Right kidney (tissue), 1 donor: ENCODE results near the gene COL19A1.
A peak's percentile ranks its signal among the peaks of the same experiment; 100 is the strongest.

ENCODE experiments used
- DNase-seq: peaks from one replicate; pipeline ENCODE4 v3.0.0-alpha.2; 2016

Gene COL19A1

GRCh38 chr6:70175770-70176169 lies 309.4 kb downstream of the COL19A1 start:
- no peak for DNase-seq

DNA sequence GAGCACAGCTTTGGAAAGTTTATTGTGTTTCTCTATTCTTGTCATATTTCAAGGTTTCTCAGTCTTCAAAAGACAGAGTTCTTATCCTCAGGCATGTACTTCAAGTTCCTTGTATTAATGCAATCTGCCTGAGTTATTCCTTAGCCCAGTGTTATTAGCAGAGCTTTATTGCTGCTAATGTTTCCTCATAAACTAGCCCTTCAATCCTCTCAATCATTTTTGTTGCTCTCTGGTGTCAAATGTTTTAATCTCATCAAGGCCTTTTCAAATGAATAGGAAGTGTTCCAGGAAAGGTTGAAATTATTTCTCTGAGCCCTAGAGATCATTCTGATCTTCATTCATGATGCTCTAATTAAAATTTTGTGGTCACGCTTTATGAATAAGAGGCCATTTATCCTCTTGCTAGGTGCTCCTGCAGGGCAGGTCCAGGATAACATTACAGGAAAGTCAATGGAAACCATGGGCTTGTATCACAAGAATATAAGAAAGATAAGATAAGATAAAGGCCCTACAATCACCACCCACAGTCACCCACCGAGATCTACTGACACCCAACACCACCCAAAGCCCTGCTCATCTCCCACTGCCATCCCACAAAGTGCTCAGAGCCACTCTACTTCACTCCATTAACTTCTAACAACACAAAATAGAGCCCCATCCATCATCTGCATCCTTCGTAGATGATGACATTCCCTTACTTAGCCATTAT lies 310.6 kb downstream of the COL19A1 start:
- no peak for DNase-seq

DNA sequence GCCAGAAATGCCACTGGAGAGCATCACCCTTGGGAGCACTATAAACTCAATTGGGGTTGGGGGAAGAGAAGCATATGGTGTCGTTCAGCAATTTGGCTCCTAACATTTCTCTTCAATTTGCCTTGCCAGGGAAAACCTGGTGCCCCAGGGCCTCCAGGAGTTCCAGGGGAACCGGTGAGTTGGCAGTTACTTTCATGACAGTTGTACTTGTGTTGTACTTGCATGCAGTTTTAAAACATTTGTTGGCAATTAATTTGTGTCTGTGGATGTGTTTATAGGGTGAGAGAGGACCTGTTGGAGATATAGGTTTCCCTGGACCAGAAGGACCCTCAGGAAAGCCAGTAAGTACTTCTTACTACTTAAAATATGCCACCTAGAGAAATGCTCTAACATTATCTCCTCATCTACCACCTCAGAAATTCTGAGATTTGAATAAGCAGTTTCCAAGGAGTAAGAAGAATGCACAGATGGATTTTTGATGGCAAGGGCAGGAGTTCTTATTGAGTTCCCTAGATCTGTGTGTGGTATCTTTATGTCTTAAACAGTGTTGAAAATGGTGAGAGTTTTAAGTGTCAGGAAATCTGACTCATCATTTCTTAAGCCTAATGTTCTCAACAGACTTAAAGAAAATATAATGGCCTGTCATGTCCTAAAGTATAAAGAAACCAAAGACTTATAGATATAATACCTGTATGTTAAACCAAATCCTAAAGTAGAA lies 314.0 kb downstream of the COL19A1 start:
- DNase-seq, result no peak

GRCh38 chr6:70180901-70181599 lies 314.7 kb downstream of the COL19A1 start:
- DNase-seq, result no peak

GRCh38 chr6:70183538-70183937 lies 317.2 kb downstream of the COL19A1 start:
- DNase-seq, result no peak

GRCh38 chr6:70184723-70185122 lies 318.4 kb downstream of the COL19A1 start:
- no peak for DNase-seq

DNA sequence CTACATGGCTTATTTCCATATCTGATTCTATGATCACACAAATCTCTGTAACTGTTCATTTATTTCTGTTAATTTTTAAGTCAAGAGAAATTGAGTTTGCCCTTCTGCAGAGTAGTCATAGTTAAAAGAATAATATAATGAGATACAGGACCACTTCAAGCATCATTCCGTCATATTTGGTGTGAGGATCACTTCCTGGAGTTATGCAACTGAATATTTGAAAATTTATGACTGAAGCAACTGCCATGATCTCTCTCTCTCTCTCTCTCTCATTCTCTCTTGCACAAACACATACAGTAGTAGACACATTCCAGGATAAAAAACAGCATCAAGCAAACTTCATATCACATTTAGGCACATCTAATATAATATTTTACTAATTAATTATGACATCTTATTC lies 320.1 kb downstream of the COL19A1 start:
- no peak for DNase-seq

GRCh38 chr6:70188202-70188601 lies 321.8 kb downstream of the COL19A1 start:
- DNase-seq, result no peak

DNA sequence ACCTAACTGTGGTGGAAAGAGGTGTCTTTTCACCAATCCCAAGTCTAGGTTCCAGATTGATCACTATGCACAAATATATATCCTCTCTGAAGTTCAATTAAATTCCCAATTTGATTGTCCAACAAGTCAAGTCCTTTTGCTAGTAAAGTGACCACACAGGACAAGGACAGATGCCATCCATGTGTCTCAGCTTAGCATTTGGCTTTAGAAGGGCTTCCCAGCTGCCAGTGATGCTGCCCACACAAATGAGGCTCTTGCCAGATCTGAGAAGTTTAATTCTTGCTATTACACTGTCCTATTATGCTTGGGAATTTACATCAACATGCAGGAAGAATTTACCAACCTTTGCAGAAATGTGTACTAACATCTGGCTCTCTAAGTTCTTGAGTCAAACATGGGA lies 328.1 kb downstream of the COL19A1 start:
- DNase-seq, result no peak

DNA sequence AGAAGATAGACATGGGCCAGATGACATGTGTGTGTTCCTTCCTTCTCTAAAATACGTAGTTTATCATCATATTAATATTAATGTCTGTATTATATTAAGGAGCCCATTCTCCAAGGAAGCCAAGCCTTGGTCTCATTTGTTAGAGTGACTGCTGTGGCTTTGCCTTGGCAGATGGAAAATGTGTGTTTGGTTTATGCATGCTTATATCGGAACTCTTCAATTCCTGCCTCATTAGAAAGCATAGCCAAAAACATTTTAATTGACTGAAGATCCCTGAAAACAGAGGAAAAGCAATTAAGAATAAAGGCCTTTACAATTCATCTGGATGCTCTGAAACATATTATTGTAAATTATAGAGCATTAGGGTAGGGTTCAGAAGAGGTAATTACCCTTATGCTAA lies 330.2 kb downstream of the COL19A1 start:
- no peak for DNase-seq

DNA sequence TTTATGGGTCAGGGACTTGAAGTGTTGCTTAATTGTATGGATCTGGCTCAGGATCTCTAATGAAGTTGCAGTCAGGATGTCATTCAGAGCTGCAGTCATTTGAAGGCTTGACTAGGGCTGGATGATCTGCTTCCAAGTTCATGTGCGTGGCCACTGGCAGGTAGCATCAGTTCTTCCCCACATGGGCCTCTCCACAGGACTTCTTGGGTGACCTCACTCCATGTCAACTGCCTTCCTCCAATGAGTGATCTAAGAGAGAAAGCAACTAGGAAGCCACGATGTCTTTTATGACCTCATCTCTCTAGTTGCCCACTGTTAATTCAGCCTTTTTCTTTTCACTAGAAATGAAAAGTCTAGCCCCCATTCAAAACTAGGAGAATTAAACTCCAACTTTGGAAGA lies 332.4 kb downstream of the COL19A1 start:
- DNase-seq, result no peak

GRCh38 chr6:70208235-70208790 lies 342.0 kb downstream of the COL19A1 start:
- DNase-seq, result no peak

DNA sequence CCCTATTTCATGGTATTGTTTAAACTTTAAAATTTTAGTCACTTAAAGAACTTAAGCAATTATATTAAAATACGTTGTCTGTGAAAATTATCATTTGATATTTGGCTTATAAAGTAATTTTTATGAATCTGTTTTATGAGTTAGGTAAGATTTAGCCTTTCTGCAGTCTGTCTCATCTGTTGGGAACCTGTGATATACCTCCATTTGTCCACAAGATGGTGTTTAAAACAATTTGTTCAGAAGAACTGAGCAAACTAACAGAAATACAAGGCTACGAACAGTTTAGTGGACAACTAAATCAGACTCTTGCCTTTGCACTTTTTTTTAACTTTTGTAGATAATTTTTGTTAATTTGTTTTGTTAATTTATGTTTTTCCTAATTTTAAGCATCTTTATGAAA lies 344.1 kb downstream of the COL19A1 start:
- DNase-seq, result no peak

GRCh38 chr6:70215460-70216108 lies 349.2 kb downstream of the COL19A1 start:
- DNase-seq, result no peak

DNA sequence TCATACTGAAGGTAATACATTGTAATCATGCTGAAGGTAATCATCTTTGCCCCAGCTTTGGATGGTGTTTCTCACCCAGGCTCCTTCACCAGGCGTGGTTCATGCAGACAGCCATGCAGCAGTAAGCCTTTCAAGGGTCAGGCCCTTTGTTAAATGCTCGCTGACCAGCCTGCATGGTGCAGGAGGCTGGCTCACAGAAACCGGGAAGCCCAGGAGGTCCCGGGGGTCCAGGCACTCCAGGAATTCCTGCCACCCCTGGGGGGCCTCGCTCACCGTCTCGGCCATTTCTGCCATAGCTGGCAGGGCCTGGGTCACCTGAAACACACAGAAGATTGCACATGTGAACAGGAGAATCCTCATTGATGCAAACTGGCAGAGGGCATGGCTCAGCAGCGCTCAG lies 350.4 kb downstream of the COL19A1 start:
- DNase-seq, result no peak

DNA sequence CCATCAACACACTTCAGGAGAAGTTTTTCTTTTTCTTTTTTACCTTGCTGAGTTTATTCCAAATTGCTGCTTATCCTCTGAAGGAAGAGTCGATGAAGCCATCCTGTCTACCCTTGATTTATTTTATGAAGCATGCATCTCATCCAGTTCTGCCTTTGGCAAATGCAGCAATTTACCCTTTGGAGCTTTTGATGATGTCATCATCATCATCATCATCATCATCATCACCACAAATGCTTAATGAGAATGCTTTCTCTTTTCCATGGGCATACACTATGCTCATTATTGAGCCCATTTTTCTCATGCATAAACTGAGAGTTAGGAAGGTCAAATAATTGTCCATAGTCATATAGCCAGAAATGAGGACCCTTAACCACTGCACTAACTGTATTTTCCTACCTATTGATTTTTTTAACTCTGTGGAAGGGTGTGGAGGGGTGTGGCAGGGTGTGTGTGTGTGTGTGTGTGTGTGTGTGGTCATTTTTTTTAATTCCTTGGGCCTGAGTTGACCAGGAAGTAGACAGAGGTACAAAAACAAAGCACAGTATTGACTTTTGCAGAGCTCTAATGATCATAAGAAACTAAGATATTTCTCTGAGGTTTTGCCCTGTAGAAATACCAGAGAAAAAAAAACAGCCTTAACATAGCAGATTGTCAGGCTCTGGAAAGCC lies 353.7 kb downstream of the COL19A1 start:
- DNase-seq, result no peak

DNA sequence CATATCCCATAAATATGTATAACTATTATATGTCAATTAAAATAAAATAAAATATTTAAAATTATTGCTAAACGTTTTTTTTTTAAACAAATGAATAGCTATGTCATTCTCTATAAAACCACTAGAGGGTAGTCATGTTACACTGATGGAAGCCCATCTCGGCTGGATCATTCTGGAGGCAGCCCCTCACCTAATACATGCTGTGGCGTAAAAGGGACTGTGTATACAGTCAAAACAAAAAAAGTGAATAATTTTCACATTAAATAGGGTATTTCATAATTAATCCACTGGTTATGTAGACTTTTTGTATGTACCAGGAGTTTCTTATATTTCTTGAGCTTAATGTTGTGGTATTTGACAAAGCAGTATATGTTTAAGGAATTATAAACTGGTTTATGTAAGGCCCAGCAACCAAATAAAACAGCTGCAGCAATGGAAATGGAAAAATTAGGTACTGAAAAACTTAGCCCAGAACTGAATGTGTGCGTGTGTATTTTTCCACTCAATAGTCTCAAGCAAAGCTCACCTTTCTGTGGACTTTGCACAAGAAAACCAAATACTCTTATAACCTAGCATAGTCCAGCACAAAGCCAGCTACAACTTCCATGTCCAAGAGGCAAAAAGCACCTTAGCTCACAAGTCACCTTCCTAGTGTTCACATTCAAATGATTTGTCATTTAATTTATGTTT lies 354.8 kb downstream of the COL19A1 start:
- DNase-seq, result peak; percentile 28

- DNase-seq, result no peak
Measured at GRCh38 chr6:70221715-70222438, 355.5 kb downstream of the COL19A1 start.

GRCh38 chr6:70222439-70222749 lies 356.0 kb downstream of the COL19A1 start:
- DNase-seq, result no peak

DNA sequence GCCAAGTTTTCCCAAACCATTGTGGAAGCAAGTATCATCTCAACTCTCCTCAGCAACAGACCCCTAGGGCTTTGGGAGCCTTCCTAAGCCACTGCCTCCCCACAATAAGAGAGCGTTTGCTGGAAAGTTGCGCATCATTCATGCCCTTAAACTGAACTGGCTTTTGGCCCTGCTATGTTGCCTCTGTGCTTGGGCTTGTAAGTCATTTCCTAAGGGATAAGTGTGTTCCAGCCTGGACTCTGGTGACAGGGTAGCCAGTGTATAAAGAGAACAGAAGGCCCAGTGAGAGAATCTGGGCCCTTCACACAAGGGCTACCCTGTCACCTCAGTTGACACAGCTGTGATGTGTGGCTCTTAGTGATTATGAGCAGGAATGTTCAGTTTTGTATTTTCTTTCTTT lies 358.7 kb downstream of the COL19A1 start:
- DNase-seq, result no peak

DNA sequence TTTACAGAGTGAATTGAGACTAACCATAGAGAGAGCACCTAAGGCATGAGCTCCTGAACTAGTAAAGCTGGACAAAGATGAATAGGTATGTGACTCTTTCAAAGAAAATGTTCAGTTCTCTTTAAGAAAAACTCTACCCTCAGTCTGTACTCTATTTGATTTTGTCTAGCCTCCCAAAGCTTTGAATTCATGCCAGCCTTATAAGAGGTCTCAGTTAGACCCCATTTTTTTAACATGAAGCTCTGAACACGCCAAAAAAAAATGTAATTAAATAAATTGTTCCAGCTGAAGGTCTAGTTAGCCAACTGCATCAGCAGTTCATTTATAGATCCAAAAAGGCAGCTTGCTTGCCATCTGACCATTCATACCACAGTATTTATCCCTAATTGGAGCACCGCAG lies 365.0 kb downstream of the COL19A1 start:
- no peak for DNase-seq
